DMS79 treated with DMSO at 0.1 percent for 48 hours (cell line): ENCODE measurements around the gene CLEC1B.
"Not testable (repeated sequence)": the region's sequence is repeated elsewhere in the genome, so short reads cannot be mapped to it uniquely, and the experiment has no call there.

Experiments
- DNase-seq: peaks from one replicate; lab custom pipeline; 2025; lab: John Stamatoyannopoulos, UW

The CLEC1B gene

DNA sequence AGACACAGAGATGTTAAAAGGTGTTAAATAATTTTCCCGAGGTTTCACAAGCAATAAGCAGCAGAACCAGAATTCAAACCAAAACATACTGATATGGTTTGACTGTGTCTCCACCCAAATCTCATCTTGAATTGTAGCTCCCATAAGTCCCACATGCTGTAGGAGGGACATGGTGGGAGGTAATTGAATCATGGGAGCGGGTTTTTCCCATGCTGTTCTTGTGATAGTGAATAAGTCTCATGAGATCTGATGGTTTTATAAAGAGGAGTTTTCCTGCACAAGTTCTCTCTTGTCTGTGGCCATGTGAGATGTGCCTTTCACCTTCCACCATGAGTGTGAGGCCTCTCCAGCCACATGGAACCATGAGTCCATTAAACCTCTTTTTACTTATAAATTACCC lies 24.2 kb downstream of the CLEC1B start:
- DNase-seq, result not testable (repeated sequence)

DNA sequence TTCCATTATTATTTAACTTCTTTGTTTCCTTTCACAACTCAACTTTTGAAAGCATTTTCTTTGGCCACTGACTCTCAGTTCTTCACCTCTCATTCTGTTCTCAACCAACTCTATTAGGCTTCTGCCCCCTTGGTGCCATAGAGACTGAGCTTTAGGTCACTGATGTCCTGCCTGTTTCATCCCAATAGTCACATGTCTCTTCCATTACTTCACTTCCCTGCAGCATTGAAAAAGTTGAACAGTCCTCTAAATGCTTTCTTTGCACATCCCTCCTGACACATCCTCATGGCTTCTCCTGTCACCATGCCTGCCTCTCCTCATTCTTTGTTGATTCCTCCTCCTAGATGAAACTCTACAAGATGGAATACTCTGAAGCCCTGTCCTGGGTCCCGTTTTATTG lies 25.0 kb downstream of the CLEC1B start:
- DNase-seq, result no peak

DNA sequence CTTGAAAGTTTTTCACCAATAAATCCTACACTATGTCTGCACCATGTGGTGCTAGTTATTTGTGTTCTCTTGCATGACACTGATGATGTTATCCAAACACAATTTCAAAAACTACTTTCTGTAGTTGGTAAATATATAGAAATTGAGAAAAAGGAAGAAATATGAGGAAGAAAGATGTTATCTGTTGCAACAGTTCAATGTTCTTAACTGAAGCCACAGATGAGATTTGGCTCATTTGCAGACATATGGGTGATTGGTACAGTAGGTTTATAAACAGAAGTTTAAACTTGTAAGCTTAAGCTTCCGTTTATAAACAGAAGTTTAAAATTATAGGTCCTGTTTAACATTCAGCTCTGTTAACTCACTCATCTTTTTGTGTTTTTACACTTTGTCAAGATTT lies 27.7 kb downstream of the CLEC1B start, which contains the start of gene CLEC12A:
Gene CLEC12A (plus strand): TSS at position 229 of the 400 bp plus-strand sequence. CDS start 188 bp downstream, outside the sequence.
- DNase-seq, result no peak

DNA sequence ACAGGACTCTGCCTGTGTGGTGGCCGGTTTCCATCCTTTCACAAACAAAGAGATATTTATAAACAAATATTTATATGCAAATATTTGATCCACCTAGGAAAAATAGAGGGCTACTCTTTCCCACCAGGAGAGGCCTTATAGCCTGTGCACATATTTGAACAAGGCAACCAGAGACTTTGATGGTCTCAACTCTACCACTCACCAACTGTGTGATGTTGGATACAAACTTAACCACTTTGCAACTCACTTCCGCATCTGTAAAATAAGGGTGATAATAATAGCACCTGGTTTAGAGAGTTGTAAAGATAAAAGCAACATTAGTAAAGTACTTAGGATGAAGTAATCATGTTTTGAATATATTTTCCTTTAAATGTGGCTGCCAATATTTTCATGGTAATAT lies 29.2 kb downstream of the CLEC1B start:
- no peak for DNase-seq

DNA sequence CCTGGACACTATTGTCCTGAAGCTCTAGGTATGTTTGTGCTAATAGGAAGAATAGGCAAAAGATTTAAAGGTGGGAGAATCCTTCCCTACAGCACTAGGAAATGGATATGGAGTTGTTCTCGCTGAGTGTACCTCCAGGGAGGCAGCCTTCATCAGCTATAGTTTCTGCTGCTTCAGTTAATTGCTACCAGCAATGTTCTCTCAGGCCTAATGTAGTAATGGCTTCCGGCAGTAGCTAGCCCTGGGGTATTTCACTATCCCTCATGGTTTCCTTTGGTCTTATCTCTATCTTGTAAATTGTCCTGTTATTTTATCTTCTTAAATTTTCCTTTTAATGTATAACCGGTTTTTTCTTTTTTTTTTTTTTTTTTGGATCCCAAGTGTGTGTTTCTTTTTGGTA lies 37.0 kb downstream of the CLEC1B start:
- DNase-seq, result no peak

DNA sequence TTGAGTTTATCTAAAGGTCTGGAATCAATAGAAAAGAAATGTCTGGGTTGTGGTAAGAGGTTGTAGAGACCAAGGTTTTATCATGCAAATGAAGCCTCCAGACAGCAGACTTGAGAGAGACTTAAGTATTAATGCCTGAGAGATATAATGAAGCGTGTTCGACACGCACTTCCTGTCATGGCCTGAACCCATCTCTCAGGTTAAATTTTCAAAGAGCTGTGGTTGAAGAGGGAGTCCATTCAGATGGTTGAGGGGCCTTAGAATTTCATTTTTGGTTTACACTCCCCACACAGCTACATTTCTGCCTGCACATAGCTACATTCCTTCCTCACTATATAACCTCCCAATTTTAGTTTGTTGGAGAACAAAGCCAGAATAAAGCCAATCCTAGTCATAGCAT lies 37.8 kb downstream of the CLEC1B start:
- no peak for DNase-seq

DNA sequence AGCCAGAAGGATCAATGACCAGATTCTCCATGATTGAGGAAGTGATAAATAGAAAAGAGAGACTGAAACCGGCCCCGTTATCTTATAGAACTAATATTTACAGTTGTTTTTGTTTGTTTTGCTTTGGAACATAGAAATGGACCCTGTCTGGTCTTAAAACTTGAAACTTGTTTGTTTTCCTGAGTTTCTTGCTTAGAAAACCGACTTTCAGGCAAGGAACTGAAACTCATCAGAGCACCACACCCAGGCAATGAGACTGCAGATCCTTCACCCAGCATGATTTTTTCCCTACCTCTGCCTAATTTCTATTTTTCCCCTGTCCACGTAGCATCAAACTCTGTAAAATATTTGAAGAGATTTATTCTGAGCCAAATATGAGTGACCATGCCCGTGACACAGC lies 38.3 kb downstream of the CLEC1B start:
- no peak for DNase-seq

DNA sequence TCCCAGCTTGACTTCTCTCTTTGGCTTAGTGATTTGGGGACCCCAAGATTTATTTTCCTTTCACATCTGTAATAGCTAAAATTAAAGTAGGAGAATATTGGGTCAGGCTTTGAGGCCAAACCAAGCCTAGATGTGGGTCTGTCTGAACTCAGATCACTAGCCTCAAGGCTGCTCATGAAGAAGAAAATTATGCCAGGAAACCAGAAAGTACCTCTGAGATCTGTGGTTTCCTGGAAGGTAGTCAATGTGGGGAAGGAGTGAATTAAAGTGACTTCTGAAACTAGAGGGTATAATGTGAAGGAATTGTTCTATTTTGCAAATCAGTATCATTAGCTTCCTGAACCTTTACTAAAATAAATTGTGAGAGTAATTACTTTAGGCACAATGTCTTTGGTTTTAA lies 41.1 kb downstream of the CLEC1B start:
- DNase-seq, result no peak

DNA sequence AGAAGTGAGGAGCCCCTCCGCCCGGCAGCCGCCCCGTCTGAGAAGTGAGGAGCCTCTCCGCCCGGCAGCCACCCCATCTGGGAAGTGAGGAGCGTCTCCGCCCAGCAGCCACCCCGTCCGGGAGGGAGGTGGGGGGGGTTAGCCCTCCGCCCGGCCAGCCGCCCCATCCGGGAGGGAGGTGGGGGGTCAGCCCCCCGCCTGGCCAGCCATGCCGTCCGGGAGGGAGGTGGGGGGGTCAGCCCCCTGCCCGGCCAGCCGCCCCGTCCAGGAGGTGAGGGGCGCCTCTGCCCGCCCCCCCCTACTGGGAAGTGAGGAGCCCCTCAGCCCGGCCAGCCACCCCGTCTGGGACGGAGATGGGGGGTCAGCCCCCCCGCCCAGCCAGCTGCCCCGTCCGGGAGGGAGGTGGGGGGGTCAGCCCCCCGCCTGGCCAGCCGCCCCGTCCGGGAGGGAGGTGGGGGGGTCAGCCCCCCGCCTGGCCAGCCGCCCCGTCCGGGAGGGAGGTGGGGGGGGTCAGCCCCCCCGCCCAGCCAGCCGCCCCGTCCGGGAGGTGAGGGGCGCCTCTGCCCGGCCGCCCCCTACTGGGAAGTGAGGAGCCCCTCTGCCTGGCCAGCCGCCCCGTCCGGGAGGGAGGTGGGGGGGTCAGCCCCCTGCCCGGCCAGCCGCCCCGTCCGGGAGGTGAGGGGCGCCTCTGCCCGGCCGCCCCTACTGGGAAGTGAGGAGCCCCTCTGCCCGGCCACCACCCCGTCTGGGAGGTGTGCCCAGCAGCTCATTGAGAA lies 45.8 kb downstream of the CLEC1B start:
- DNase-seq, result not testable (repeated sequence)

DNA sequence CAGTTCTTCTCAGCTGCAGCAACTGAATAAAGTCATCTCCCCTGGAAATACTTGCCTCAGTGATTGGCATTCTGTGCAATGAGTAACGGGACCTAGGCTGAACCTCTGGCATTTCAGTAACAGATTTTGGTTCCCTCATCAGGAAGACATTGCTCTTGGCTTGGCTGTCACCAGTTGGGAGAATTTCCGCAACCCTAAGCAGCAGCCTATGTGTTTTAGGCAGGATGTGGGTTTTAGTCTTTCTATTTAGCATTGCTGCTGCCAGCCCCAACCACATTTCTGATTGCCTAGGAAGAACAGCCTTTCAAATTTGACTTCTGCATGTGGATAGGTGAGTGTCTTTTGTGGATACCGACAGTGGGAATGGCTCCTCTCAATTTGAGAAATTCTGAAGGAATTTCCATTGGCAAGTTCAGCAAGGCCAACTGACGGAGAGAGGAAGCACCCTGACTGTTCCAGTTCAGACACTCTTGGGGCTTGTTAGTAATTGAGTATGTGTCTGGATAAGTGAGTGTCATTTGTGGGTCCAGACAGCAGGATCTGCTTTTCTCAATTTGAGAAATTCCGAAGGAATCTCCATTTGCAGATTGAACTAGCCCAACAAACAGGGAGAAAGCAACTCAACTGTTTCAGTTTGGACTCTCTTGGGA lies 47.8 kb downstream of the CLEC1B start:
- no peak for DNase-seq

DNA sequence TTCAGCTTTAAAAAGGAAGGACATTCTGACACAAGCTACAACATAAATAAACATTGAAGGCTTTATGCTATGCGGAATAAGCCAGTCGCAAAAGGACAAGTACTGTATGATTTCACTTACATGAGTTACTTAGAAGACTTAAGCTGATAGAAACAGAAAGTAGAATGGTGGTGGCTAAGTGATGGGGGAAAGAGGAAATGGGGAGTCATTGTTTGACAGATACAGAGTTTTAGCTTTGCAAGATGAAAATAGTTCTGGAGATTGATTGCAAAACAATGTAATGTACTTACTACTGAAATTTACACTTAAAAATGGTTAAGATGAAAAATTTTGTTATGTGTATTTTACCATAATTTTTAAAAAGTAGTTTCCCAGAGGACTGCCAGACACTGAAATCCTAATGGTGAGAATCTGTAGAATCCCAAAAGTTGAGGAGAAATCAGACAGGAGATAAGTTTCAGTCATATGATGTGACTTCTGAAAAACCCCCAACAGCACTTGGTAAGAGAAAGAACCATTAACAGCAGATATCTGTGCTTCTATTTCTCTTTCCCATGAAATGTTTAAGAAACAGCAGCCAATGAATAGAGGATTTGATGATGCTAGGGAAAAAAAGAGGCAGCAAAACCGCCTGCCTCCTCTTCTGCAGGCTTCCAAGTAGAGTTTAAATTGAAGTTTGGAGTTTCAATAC lies 50.2 kb downstream of the CLEC1B start:
- no peak for DNase-seq

DNA sequence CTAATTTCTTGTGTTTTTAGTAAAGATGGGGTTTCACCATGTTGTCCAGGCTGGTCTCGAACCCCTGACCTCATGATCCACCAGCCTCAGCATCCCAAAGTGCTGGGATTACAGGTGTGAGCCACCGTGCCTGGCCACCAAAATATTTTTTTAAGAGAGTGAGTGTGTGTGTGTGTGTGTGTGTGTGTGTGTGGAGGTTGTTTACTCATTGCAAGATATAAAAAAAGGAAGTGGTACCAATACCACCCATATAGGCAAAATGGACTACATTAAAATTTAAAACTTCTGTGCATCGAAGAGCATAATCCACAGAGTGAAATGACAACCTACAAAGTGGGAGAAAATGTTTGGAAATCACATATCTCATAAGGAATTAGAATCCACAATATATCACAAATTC lies 51.2 kb downstream of the CLEC1B start:
- no peak for DNase-seq

DNA sequence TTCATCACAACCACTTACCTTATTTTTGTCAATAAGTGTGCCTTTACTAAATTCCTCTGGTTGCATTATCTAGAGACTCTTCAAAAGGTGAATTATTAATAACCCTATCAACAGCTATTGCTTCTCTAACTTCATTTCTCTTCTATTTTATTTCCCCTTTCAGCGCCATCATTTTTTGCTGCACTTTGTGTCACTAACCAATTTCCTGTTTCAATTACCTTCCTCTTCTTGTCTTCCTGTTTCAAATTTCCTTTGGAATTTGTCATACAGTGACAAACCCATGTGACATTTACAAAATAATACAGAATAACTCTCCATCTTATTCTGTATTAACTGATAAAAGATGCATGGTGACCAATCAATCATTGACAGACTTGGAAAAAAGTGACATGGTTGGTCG lies 54.5 kb downstream of the CLEC1B start:
- no peak for DNase-seq

DNA sequence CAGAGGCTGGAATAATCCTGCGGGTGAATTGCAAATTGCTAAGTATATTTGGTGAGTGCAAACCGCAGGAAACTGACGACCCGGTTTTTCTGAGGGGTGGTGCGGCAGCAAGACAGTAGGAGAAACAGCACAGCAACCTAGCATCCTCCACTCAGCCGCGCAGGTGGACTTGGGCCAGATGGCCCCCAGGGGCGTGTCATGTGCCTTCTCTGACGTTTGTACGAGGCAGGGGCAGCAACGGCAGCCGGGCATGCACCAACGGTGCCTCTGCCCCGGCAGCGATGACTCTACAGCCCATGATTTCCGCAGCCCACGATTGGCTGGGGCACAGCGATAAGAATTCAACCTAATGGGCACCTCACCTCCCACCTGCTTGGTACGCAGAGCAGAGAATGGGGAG lies 55.7 kb downstream of the CLEC1B start:
- no peak for DNase-seq
